DOHH2 (cell line): ENCODE data around the gene PRUNE1.

ENCODE experiments used
- H3F3A ChIP-seq: fragments of 200-600 bp; sonication (generic), shearing (Covaris generic); 2 replicates; pipeline ENCODE4 v1.6.0; 2016; ENCODE audit warnings: antibody characterized with exemption, mild to moderate bottlenecking; ENCODE audit not compliant: control insufficient read depth, insufficient read depth
- H3K27ac ChIP-seq: fragments of 200-600 bp; sonication (generic); 2 replicates; pipeline ENCODE4 v1.5.1; 2014; ENCODE audit warnings: low read depth, mild to moderate bottlenecking, low read length, moderate library complexity
- H3K27me3 ChIP-seq: fragments of 200-600 bp; sonication (generic); 2 replicates; pipeline ENCODE4 v1.6.1; 2014; ENCODE audit warnings: mild to moderate bottlenecking, low read length, mixed read lengths; ENCODE audit not compliant: control insufficient read depth
- H3K36me3 ChIP-seq: fragments of 200-600 bp; sonication (generic); 2 replicates; pipeline ENCODE4 v1.6.1; 2014; ENCODE audit warnings: mild to moderate bottlenecking, low read length, moderate library complexity, mixed read lengths; ENCODE audit not compliant: control insufficient read depth
- H3K4me1 ChIP-seq: fragments of 200-600 bp; sonication (generic); 2 replicates; pipeline ENCODE4 v1.6.1; 2014; ENCODE audit warnings: mild to moderate bottlenecking, low read length, mixed read lengths; ENCODE audit not compliant: control insufficient read depth
- H3K4me2 ChIP-seq: fragments of 200-600 bp; sonication (generic); 2 replicates; pipeline ENCODE4 v1.6.0; 2014; ENCODE audit warnings: mild to moderate bottlenecking, low read length, moderate library complexity
- H3K4me3 ChIP-seq: fragments of 200-600 bp; sonication (generic); 2 replicates; pipeline ENCODE4 v1.5.1; 2014; ENCODE audit warnings: mild to moderate bottlenecking, low read length, mixed read lengths
- H3K79me2 ChIP-seq: fragments of 200-600 bp; sonication (generic); 2 replicates; pipeline ENCODE4 v1.6.1; 2014; ENCODE audit warnings: mild to moderate bottlenecking, low read length, mixed read lengths; ENCODE audit not compliant: control insufficient read depth
- H3K9me2 ChIP-seq: fragments of 200-600 bp; sonication (generic); replicated peaks from 2 replicates; pipeline ENCODE4 v1.6.1; 2014; ENCODE audit warnings: mild to moderate bottlenecking, low read length, mixed read lengths; ENCODE audit not compliant: control insufficient read depth
- H3K9me3 ChIP-seq: fragments of 200-600 bp; sonication (generic); 2 replicates; pipeline ENCODE4 v1.6.1; 2014; ENCODE audit warnings: antibody characterized with exemption, low read length, mixed read lengths; ENCODE audit not compliant: control insufficient read depth, insufficient read depth
- H4K20me1 ChIP-seq: fragments of 200-600 bp; sonication (generic); 2 replicates; pipeline ENCODE4 v1.6.0; 2014; ENCODE audit warnings: low read depth, mild to moderate bottlenecking, antibody characterized with exemption, low read length, moderate library complexity; ENCODE audit not compliant: control insufficient read depth, insufficient read depth
- CTCF ChIP-seq: fragments of 200-600 bp; sonication (generic); IDR thresholded peaks from one replicate; pipeline ENCODE4 v1.5.1; 2014; ENCODE audit warnings: antibody characterized with exemption, mild to moderate bottlenecking, low read depth, low read length; ENCODE audit not compliant: poor library complexity, severe bottlenecking
- EZH2phosphoT487 ChIP-seq: fragments of 200-600 bp; sonication (generic); IDR thresholded peaks from 2 replicates; pipeline ENCODE4 v1.6.1; 2017; ENCODE audit warnings: borderline replicate concordance, mild to moderate bottlenecking, antibody characterized with exemption, low read length, moderate library complexity, mixed read lengths

PRUNE1 gene

GRCh38 chr1:151069103-151069486 lies 60.8 kb downstream of the PRUNE1 start:
- peaks cover 18% of the 10 kb centered on the region for H3K4me1 ChIP-seq
- TF ChIP-seq CTCF (no peak), EZH2phosphoT487 (no peak)
- H3K4me3 ChIP-seq = peak overlapping the region; percentile 88
- no peak overlapping the region for H3K27ac ChIP-seq
- peaks cover 21% of the 10 kb centered on the region for H3K79me2 ChIP-seq
- no peaks in the 10 kb centered on the region for H3K27me3 ChIP-seq
- peaks cover 20% of the 10 kb centered on the region for H3F3A ChIP-seq
- no peaks in the 10 kb centered on the region for H3K9me3 ChIP-seq
- peaks cover 20% of the 10 kb centered on the region for H3K36me3 ChIP-seq
- no peaks in the 10 kb centered on the region for H4K20me1 ChIP-seq
- H3K9me2 ChIP-seq = no peaks in the 10 kb centered on the region
- peak overlapping the region; percentile 82 for H3K4me2 ChIP-seq

- H3F3A ChIP-seq = peaks cover 20% of the 10 kb centered on the region
- peaks cover 21% of the 10 kb centered on the region for H3K79me2 ChIP-seq
- H4K20me1 ChIP-seq = no peaks in the 10 kb centered on the region
Observed at GRCh38 chr1:151070474-151071276, 62.4 kb downstream of the PRUNE1 start, which contains the start of gene GABPB2. Gene GABPB2, plus strand, starts transcription at chr1:151070761. Its CDS starts 17,429 bp downstream, at chr1:151088190.

GRCh38 chr1:151072224-151072623 lies 64.0 kb downstream of the PRUNE1 start:
- peaks cover 20% of the 10 kb centered on the region for H3K36me3 ChIP-seq
- H4K20me1 ChIP-seq = no peaks in the 10 kb centered on the region
- H3K4me2 ChIP-seq = no peak overlapping the region; the same call in 1 of the 2 replicates
- H3K4me3 ChIP-seq = no peak overlapping the region
- H3K4me1 ChIP-seq = peaks cover 18% of the 10 kb centered on the region
- no peaks in the 10 kb centered on the region for H3K9me3 ChIP-seq
- TF ChIP-seq EZH2phosphoT487 (no peak), CTCF (peak; percentile 48)
- H3K9me2 ChIP-seq = no peaks in the 10 kb centered on the region
- H3K27ac ChIP-seq = no peak overlapping the region
- no peaks in the 10 kb centered on the region for H3K27me3 ChIP-seq
- peaks cover 21% of the 10 kb centered on the region for H3K79me2 ChIP-seq
- peaks cover 20% of the 10 kb centered on the region for H3F3A ChIP-seq

More at GRCh38 chr1:151070474-151071276, 62.4 kb downstream of the PRUNE1 start, which contains the start of gene GABPB2:
- H3K4me1 ChIP-seq = peaks cover 18% of the 10 kb centered on the region
- peak within 1 kb of the TSS; percentile 88 for H3K4me3 ChIP-seq
- peaks cover 20% of the 10 kb centered on the region for H3K36me3 ChIP-seq
- H3K27ac ChIP-seq = peak within 1 kb of the TSS; percentile 94
- H3K27me3 ChIP-seq = no peaks in the 10 kb centered on the region
- no peaks in the 10 kb centered on the region for H3K9me3 ChIP-seq
- H3K4me2 ChIP-seq = peak within 1 kb of the TSS; percentile 82
- no peaks in the 10 kb centered on the region for H3K9me2 ChIP-seq
- TF ChIP-seq EZH2phosphoT487 (no peak), CTCF (peak; percentile 93)
